Activated CD8-positive, alpha-beta memory T cell treated with anti-CD3 and anti-CD28 coated beads, Interleukin-2, amount 50 U/mL, for 1 hour (primary cell): Measurements from ENCODE around the gene GDPD4.

Experiments used
- DNase-seq: peaks from one replicate; pipeline ENCODE4 v3.0.0-alpha.2; 2020; ENCODE audit errors: extremely low read depth

Gene GDPD4

GRCh38 chr11:77244277-77245027, 57.0 kb downstream of the GDPD4 start:
- DNase-seq = no peak

GRCh38 chr11:77236901-77237300, 64.6 kb downstream of the GDPD4 start:
- DNase-seq = no peak

- no peak for DNase-seq
Measured at GRCh38 chr11:77233011-77233410, 68.5 kb downstream of the GDPD4 start.

- DNase-seq = no peak
Measured at GRCh38 chr11:77232242-77232641, 69.2 kb downstream of the GDPD4 start.

- no peak for DNase-seq
Measured at GRCh38 chr11:77231800-77232199, 69.7 kb downstream of the GDPD4 start.

GRCh38 chr11:77230878-77231605, 70.4 kb downstream of the GDPD4 start:
- DNase-seq = no peak

GRCh38 chr11:77223797-77224196, 77.7 kb downstream of the GDPD4 start:
- DNase-seq = no peak

- DNase-seq = no peak
Measured at GRCh38 chr11:77217156-77217555, 84.3 kb downstream of the GDPD4 start.

- no peak for DNase-seq
Measured at GRCh38 chr11:77215106-77215505, 86.4 kb downstream of the GDPD4 start.

- DNase-seq = no peak
Measured at GRCh38 chr11:77214557-77214956, 86.9 kb downstream of the GDPD4 start.

- DNase-seq = no peak
Measured at GRCh38 chr11:77213589-77214428, 87.7 kb downstream of the GDPD4 start.

- no peak for DNase-seq
Measured at GRCh38 chr11:77213029-77213579, 88.4 kb downstream of the GDPD4 start.

GRCh38 chr11:77212314-77213007, 89.0 kb downstream of the GDPD4 start:
- DNase-seq = no peak

- no peak for DNase-seq
Measured at GRCh38 chr11:77211594-77212251, 89.8 kb downstream of the GDPD4 start.

- no peak for DNase-seq
Measured at GRCh38 chr11:77211040-77211451, 90.4 kb downstream of the GDPD4 start.

GRCh38 chr11:77209663-77210062, 91.8 kb downstream of the GDPD4 start:
- DNase-seq = no peak

- DNase-seq = no peak
Measured at GRCh38 chr11:77208535-77208934, 93.0 kb downstream of the GDPD4 start.

- DNase-seq = no peak
Measured at GRCh38 chr11:77207618-77208313, 93.7 kb downstream of the GDPD4 start.

GRCh38 chr11:77207019-77207485, 94.4 kb downstream of the GDPD4 start:
- DNase-seq = no peak
